Astrocyte (in vitro differentiated cells and primary cell): ENCODE measurements around the gene CASP3.

ENCODE experiments used
- CTCF ChIP-seq: IDR thresholded peaks from 2 replicates; pipeline ENCODE4 v1.5.1; 2011; ENCODE audit warnings: low read depth, mild to moderate bottlenecking, inconsistent platforms, low read length, moderate library complexity; ENCODE audit not compliant: insufficient read depth
- EZH2 ChIP-seq: IDR thresholded peaks from 2 replicates; pipeline ENCODE4 v1.6.1; 2012; ENCODE audit warnings: mild to moderate bottlenecking, low read length, inconsistent platforms; ENCODE audit not compliant: insufficient read depth

GRCh38 chr4:184643731-184644130 lies 5.5 kb downstream of the CASP3 start:
- TF ChIP-seq CTCF (no peak), EZH2 (no peak)
